ENCODE results near the gene SKOR1.

SKOR1 gene

DNA sequence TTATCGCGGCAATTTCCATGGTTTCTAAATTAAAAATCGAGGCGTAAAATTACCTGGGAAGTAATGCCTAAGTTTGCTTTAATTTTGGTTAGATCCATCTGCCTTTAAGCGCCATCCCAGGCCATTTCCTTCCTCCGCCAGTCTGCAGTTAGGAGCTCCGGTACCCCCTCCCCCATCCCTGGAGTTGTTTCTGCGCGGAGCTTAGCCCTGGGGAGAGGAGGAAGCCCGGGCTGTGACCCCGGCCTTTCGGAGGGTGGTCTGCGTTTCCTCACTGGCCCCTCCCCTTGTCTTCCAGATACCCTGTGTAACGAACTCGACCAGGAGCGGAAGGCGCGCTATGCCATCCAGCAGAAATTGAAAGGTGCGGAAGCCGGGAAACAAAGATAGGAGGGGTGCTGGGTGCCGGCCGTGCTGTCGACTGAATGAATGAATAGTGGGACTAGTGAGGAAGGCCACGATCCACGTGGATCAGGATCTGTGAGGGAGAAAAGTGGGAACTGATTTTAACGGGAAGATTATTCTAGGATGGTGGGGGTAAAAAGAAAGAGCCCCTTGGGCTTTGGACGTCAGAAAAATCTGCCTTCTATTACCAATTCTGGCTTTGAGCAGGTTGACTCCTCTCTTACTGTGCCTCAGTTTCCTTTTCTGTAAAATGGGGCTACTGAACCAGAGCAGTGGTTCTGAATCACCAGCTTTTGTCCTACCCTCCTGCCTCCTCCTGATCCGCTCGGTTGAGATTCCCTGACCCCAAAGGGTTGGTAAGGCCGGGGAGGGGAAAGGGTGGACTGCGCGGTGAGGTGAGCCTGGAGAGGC, 7.8 kb downstream of the SKOR1 start:
- DNase-seq (ENCODE audit: low spot score) = peak; percentile 86

GRCh38 chr15:67833710-67834511, 8.6 kb downstream of the SKOR1 start:
- DNase-seq (ENCODE audit: low spot score) = peak; percentile 72

GRCh38 chr15:67834581-67835296, 9.4 kb downstream of the SKOR1 start:
- DNase-seq (ENCODE audit: low spot score) = no peak

DNA sequence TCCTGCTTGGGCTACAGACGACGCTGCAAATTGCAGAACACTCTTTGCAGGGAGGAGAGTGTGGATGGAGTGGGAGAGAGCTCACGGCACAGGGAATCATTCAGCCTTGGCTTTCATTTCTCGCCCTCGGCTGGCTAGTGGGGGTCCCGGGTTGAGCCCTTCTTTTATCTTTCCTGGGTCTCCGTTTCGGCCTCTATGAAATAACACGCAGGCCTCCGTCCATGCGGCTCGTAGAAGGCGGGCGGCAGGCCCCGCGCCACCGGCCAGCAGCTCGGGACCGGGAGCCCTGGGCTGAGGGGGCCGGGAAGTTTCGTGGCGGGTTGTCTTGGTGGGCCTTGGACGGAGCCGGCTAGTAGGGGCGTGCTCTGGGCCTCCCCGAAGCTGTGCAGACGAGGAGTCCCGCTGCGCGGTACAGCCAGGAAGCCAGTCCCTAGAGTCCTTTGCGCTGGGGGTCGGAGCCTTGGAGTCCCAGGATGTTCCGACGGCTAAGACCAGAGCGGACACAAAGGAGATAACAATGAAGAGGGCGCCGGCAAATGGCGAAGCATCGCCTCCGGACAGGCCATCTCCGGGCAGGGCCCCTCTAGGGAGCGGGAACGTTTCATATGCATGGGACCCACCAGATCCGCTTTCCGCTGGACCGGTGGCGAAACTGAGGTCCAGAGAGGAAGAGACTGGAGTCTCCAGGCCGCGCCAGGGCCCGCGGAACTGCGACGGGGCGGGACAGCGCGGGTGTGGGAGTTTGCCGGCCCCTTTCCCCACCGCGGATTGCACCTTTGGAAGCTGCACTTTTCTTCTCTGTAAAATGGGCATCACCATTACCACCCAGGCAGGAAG, 10.2 kb downstream of the SKOR1 start:
- no peak for DNase-seq (ENCODE audit: low spot score)

GRCh38 chr15:67836134-67836455, 10.8 kb downstream of the SKOR1 start:
- no peak for DNase-seq (ENCODE audit: low spot score)

DNA sequence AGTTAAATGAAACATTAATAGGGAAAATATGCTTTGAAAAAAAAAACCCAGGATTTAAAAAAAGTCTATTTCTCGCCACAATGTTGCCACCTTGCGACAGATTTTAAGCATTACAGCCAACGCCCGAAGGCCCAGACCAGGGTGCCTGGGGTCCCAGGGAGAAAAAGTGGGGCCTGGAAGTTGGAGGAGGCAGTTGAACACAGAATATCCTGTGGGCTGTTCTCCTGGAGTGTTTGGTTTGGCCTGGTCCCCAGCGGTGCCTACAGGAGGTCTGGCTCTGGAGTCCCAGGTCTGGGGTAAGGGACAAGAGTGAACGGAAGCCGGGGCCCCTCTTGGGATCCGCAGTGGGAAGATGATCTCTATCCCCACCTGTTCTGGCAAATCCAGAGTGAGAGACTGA, 11.2 kb downstream of the SKOR1 start:
- peak; percentile 59 for DNase-seq (ENCODE audit: low spot score)

DNA sequence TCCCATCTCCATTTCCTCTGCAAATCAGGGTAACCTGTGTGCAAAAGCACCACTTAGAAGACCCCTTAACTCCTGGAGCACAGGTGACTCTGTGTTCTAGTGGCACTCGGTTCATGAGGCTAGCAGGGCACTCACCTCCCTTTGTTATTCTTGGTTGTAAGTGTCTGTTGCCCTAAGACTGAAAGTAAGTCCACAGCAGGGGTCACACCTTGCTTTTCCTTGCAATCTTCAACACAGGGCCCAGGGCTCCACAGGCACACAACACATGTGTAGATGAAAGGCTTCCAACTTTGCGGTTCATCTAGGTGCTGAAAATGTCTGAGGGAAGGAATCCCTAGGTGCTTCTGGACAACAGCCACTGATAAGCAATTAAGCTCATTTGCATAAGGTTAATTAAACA, 11.6 kb downstream of the SKOR1 start:
- DNase-seq (ENCODE audit: low spot score) = no peak

GRCh38 chr15:67838789-67839332, 13.6 kb downstream of the SKOR1 start:
- DNase-seq (ENCODE audit: low spot score) = peak; percentile 75

GRCh38 chr15:67839499-67839928, 14.2 kb downstream of the SKOR1 start:
- DNase-seq (ENCODE audit: low spot score) = peak; percentile 85

GRCh38 chr15:67839929-67840748, 14.8 kb downstream of the SKOR1 start, which contains the start of gene RNU6-1:
RNU6-1 (minus strand) TSS chr15:67840045.
- peak; percentile 94 for DNase-seq (ENCODE audit: low spot score)

GRCh38 chr15:67840749-67841512, 15.6 kb downstream of the SKOR1 start:
- peak; percentile 59 for DNase-seq (ENCODE audit: low spot score)

GRCh38 chr15:67841513-67841762, 16.1 kb downstream of the SKOR1 start:
- no peak for DNase-seq (ENCODE audit: low spot score)

DNA sequence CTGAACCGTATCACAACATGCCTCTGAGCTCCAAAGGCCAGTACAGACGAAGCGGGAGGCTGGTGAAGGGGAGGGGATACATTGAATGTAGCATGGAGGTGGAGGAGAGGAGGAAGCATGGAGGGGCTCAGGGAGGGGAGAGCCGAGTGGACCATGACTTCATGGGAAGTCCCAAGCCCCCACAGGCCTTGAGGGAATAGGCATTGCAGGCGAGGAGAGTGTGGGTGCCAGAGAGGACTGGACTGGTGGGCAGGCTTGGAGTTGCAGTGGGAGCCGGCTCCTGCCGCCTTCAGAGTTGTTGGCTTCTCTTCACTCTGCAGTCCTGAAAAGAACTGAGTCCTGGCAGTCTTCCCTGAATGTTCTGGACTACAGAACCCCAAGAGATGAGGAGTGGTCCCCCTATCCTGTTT, 17.8 kb downstream of the SKOR1 start:
- DNase-seq (ENCODE audit: low spot score) = peak; percentile 45

- DNase-seq (ENCODE audit: low spot score) = no peak
Observed at GRCh38 chr15:67843571-67844387, 18.5 kb downstream of the SKOR1 start.

GRCh38 chr15:67845974-67846373, 20.7 kb downstream of the SKOR1 start:
- no peak for DNase-seq (ENCODE audit: low spot score)

GRCh38 chr15:67849538-67849937, 24.2 kb downstream of the SKOR1 start:
- no peak for DNase-seq (ENCODE audit: low spot score)

- no peak for DNase-seq (ENCODE audit: low spot score)
Observed at GRCh38 chr15:67850336-67850735, 25.0 kb downstream of the SKOR1 start.

DNA sequence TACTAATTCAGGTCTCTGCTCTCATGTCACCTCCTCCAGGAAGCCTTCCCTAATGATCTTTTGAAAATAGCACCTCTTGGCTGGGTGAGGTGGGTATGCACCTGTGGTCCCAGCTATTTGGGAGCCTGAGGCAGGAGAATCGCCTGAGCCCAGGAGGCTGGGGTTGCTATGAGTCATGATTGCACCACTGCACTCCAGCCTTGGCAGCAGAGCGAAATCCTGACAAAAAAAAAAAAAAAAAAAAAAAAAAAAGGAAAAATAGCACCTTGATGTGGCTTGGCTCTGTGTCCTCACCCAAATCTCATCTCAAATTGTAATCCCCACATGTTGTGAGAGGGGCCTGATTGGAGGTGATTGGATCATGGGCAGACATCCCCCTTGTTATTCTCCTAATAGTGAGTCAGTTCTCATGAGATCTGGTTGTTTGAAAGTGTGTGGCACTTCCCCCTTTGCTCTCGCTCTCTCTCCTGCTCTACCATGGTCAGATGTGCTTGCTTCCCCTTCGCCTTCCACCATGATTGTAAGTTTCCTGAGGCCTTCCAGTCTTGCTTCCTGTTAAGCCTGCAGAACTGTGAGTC, 25.8 kb downstream of the SKOR1 start:
- no peak for DNase-seq (ENCODE audit: low spot score)
